Glomerular endothelial cell (primary cell): ENCODE measurements around the gene RBMS1. TPM values are rescaled to one million over a fixed set of nuclear protein-coding genes. Genes with fewer than 3 reads are reported as not detected.

Source experiments
- DNase-seq: peaks from one replicate; pipeline ENCODE4 v3.0.0-alpha.2; 2011; ENCODE audit warnings: low read depth, low spot score; ENCODE audit errors: extremely low read depth
- total RNA-seq: library from RNA; depleted of rRNA; stranded (reverse); fragments of >200 nt; gene quantifications from 2 replicates; pipeline ENCODE4 v1.2.3, GENCODE V29; 2015

Gene RBMS1
- total RNA-seq: 55.8 and 69.7 TPM in 2 replicates

GRCh38 chr2:160493227-160494028, at the start of gene RBMS1:
Gene RBMS1, minus strand, starts transcription at chr2:160493807. Its CDS starts 444 bp downstream, at chr2:160493363.
- no peak for DNase-seq

- DNase-seq: no peak
Measured at GRCh38 chr2:160541745-160542144, 48.1 kb upstream of the RBMS1 start.

GRCh38 chr2:160538559-160539355, 45.1 kb upstream of the RBMS1 start:
- no peak for DNase-seq

- no peak for DNase-seq
Measured at GRCh38 chr2:160538115-160538514, 44.5 kb upstream of the RBMS1 start.

GRCh38 chr2:160534996-160535395, 41.4 kb upstream of the RBMS1 start:
- no peak for DNase-seq

GRCh38 chr2:160534249-160534648, 40.6 kb upstream of the RBMS1 start:
- DNase-seq: no peak

- DNase-seq: no peak
Measured at GRCh38 chr2:160533482-160533881, 39.9 kb upstream of the RBMS1 start.

- DNase-seq: no peak
Measured at GRCh38 chr2:160532388-160532787, 38.8 kb upstream of the RBMS1 start.

GRCh38 chr2:160522951-160523710, 29.5 kb upstream of the RBMS1 start:
- DNase-seq: no peak

- DNase-seq: no peak
Measured at GRCh38 chr2:160517731-160518130, 24.1 kb upstream of the RBMS1 start.

GRCh38 chr2:160516547-160517365, 23.1 kb upstream of the RBMS1 start:
- no peak for DNase-seq

GRCh38 chr2:160515120-160515519, 21.5 kb upstream of the RBMS1 start:
- no peak for DNase-seq

- DNase-seq: no peak
Measured at GRCh38 chr2:160513120-160513519, 19.5 kb upstream of the RBMS1 start.

GRCh38 chr2:160512491-160512890, 18.9 kb upstream of the RBMS1 start:
- DNase-seq: no peak

GRCh38 chr2:160510617-160511016, 17.0 kb upstream of the RBMS1 start:
- no peak for DNase-seq

- no peak for DNase-seq
Measured at GRCh38 chr2:160509016-160509415, 15.4 kb upstream of the RBMS1 start.

GRCh38 chr2:160507464-160507863, 13.9 kb upstream of the RBMS1 start:
- no peak for DNase-seq

GRCh38 chr2:160507046-160507407, 13.4 kb upstream of the RBMS1 start:
- no peak for DNase-seq

- DNase-seq: no peak
Measured at GRCh38 chr2:160506371-160507045, 12.9 kb upstream of the RBMS1 start.

- no peak for DNase-seq
Measured at GRCh38 chr2:160505256-160505655, 11.6 kb upstream of the RBMS1 start.
